HCT116 (cell line): ENCODE measurements around the gene GHR. TPM values are rescaled to one million over a fixed set of nuclear protein-coding genes. Genes with fewer than 3 reads are reported as not detected.

ENCODE experiments used
- ATAC-seq: fragments of 200-7000 bp; cut with Tn5 transposase; 2 replicates; pipeline ENCODE4 v1.9.1; 2020; ENCODE audit warnings: mild to moderate bottlenecking, moderate library complexity
- BruUV-seq: library from RNA; stranded (reverse); fragments of 400-500 nt; replicated peaks from 2 replicates; lab custom pipeline; 2021; lab: Mats Ljungman, UMichigan
- CTCF ChIA-PET: fragments of 300-600 bp; sonication (Branson Sonifier 250); formaldehyde crosslinking; loops from one replicate; lab custom pipeline; 2021; ENCODE audit warnings: antibody characterized with exemption; lab: Charles Lee
- POLR2A ChIA-PET: fragments of 300-600, 350-600 bp; sonication (Branson Sonifier 250); formaldehyde crosslinking; loops from one replicate; lab custom pipeline; 2021; ENCODE audit warnings: antibody characterized with exemption; lab: Charles Lee
- RAD21 ChIA-PET, 2 experiments: fragments of 300-600 bp; sonication (Branson Sonifier 250); formaldehyde crosslinking; loops; one replicate each; lab custom pipeline; 2023; ENCODE audit warnings: low total read pairs in 2 of 2; ENCODE audit not compliant: uncharacterized antibody in 2 of 2, unreplicated experiment in 2 of 2, low non-redundant PET in 1 of 2; lab: Charles Lee
- DNase-seq: peaks from one replicate; pipeline ENCODE4 v3.0.0-alpha.2; 2010; ENCODE audit warnings: low read depth, low spot score
- H2AFZ ChIP-seq: fragments of 200-600 bp; shearing (Covaris generic), sonication (generic); 2 replicates; pipeline ENCODE4 v1.6.1; 2017; ENCODE audit warnings: low read depth, mixed run types, mixed read lengths, antibody characterized with exemption, low read length; ENCODE audit not compliant: poor library complexity, severe bottlenecking
- H3K27ac ChIP-seq: 2 replicates; pipeline ENCODE4 v1.5.1; 2012; ENCODE audit warnings: low read depth, low read length
- H3K27me3 ChIP-seq: fragments of 200-600 bp; sonication (generic); 2 replicates; pipeline ENCODE4 v1.6.1; 2016; ENCODE audit warnings: mixed run types, low read length, mixed read lengths; ENCODE audit not compliant: insufficient read depth
- H3K36me3 ChIP-seq, 2 experiments: fragments of 200-500 bp in 1 of 2; fragments of 200-600 bp in 1 of 2; sonication (Bioruptor generic) in 1 of 2; sonication (generic) in 1 of 2; 2 replicates each; pipeline versions ENCODE4 v1.5.1 to v1.6.1; 2014 to 2016; ENCODE audit warnings: low read length in 2 of 2, inconsistent platforms in 1 of 2, mixed read lengths in 1 of 2, mixed run types in 1 of 2; ENCODE audit not compliant: insufficient read depth in 2 of 2, control insufficient read depth in 1 of 2
- H3K4me1 ChIP-seq, 2 experiments: fragments of 200-600 bp in 1 of 2; sonication (generic) in 1 of 2; 2 replicates each; pipeline versions ENCODE4 v1.5.1 to v1.6.1; 2012 to 2017; ENCODE audit warnings: low read length in 2 of 2, inconsistent platforms in 1 of 2, mild to moderate bottlenecking in 1 of 2, mixed read lengths in 1 of 2, mixed run types in 1 of 2, moderate library complexity in 1 of 2; ENCODE audit not compliant: insufficient read depth in 2 of 2, control insufficient read depth in 1 of 2
- H3K4me2 ChIP-seq: fragments of 200-600 bp; sonication (generic); 2 replicates; pipeline ENCODE4 v1.6.1; 2017; ENCODE audit warnings: mixed run types, low read length, mixed read lengths
- H3K4me3 ChIP-seq, 2 experiments: fragments of 200-600 bp in 1 of 2; sonication (generic) in 1 of 2; replicated peaks in 1 of 2; 2 replicates each; pipeline ENCODE4 v1.5.1; 2011 to 2016; ENCODE audit warnings: low read length in 2 of 2, control low read depth in 1 of 2, low read depth in 1 of 2, mild to moderate bottlenecking in 1 of 2, mixed read lengths in 1 of 2, mixed run types in 1 of 2
- H3K79me2 ChIP-seq: fragments of 200-600 bp; sonication (generic); 2 replicates; pipeline ENCODE4 v1.6.1; 2017; ENCODE audit warnings: mild to moderate bottlenecking, mixed run types, low read length, moderate library complexity, mixed read lengths; ENCODE audit not compliant: insufficient read depth
- H3K9ac ChIP-seq: fragments of 200-600 bp; sonication (generic); 2 replicates; pipeline ENCODE4 v1.6.1; 2016; ENCODE audit warnings: low read length, mixed read lengths
- H3K9me2 ChIP-seq: fragments of 200-600 bp; sonication (generic), shearing (Covaris generic); 2 replicates; pipeline ENCODE4 v1.6.1; 2017; ENCODE audit warnings: mixed run types, mild to moderate bottlenecking, moderate library complexity; ENCODE audit not compliant: insufficient read depth
- H3K9me3 ChIP-seq, 2 experiments: fragments of 200-500 bp in 1 of 2; fragments of 200-600 bp in 1 of 2; sonication (Bioruptor generic) in 1 of 2; sonication (generic) in 1 of 2; 2 replicates each; pipeline ENCODE4 v1.6.1; 2014 to 2017; ENCODE audit warnings: low read length in 2 of 2, mixed read lengths in 2 of 2, inconsistent platforms in 1 of 2, low read depth in 1 of 2, mild to moderate bottlenecking in 1 of 2, mixed run types in 1 of 2, moderate library complexity in 1 of 2; ENCODE audit not compliant: control insufficient read depth in 1 of 2, insufficient read depth in 1 of 2
- H4K20me1 ChIP-seq: fragments of 200-600 bp; sonication (generic), shearing (Covaris generic); 2 replicates; pipeline ENCODE4 v1.6.1; 2017; ENCODE audit warnings: mixed run types, mild to moderate bottlenecking, moderate library complexity; ENCODE audit not compliant: insufficient read depth
- EGR1 ChIP-seq: IDR thresholded peaks from 2 replicates; pipeline ENCODE4 v1.6.1; 2012; ENCODE audit warnings: low read depth
- EZH2 ChIP-seq: fragments of 200-600 bp; sonication (generic); IDR thresholded peaks from 2 replicates; pipeline ENCODE4 v1.6.1; 2017; ENCODE audit warnings: antibody characterized with exemption, mixed run types
- JUND ChIP-seq: IDR thresholded peaks from 2 replicates; pipeline ENCODE4 v1.6.1; 2012
- POLR2A ChIP-seq: IDR thresholded peaks from 2 replicates; pipeline ENCODE4 v1.7.0; 2011; ENCODE audit warnings: borderline replicate concordance; ENCODE audit not compliant: insufficient read depth, insufficient read length; ENCODE audit errors: extremely low read depth
- SP1 ChIP-seq: IDR thresholded peaks from 2 replicates; pipeline ENCODE4 v1.6.1; 2012; ENCODE audit warnings: low read depth
- SRF ChIP-seq: IDR thresholded peaks from 2 replicates; pipeline ENCODE4 v1.6.1; 2012; ENCODE audit warnings: low read depth
- intact Hi-C: fragments of 100-400 bp; cut with micrococcal nuclease; formaldehyde crosslinking; loops from 2 replicates; pipeline ENCODE4 v1.10.0; 2022
- total RNA-seq: library from RNA; stranded (reverse); gene quantifications from one replicate; pipeline ENCODE4 v1.2.1, GENCODE V29; 2021; ENCODE audit not compliant: unreplicated experiment
- TF ChIP-seq, protein P1 (sequence below): IDR thresholded peaks from 2 replicates; pipeline ENCODE4 v1.6.1; 2012; ENCODE audit warnings: low read depth
- TF ChIP-seq, protein P2 (sequence below): IDR thresholded peaks from 2 replicates; pipeline ENCODE4 v1.6.1; 2011; ENCODE audit warnings: mild to moderate bottlenecking, low read length, moderate library complexity; ENCODE audit not compliant: insufficient replicate concordance; ENCODE audit errors: extremely low read depth
- TF ChIP-seq, protein P3 (sequence below), 3 experiments: fragments of 200-600 bp in 1 of 3; sonication (generic) in 1 of 3; IDR thresholded peaks in 2 of 3; conservative IDR thresholded peaks in 1 of 3; 2 replicates each; pipeline ENCODE4 v1.5.1; 2012 to 2017; ENCODE audit warnings: low read depth in 2 of 3, low read length in 2 of 3, antibody characterized with exemption in 1 of 3, borderline replicate concordance in 1 of 3, control low read depth in 1 of 3, mild to moderate bottlenecking in 1 of 3, mixed read lengths in 1 of 3, mixed run types in 1 of 3, moderate library complexity in 1 of 3; ENCODE audit not compliant: insufficient read depth in 1 of 3
- TF ChIP-seq, protein P4 (sequence below): IDR thresholded peaks from 2 replicates; pipeline ENCODE4 v1.6.1; 2012

Gene GHR
- total RNA-seq, 1 experiment from 2014 or later = not detected

DNA sequence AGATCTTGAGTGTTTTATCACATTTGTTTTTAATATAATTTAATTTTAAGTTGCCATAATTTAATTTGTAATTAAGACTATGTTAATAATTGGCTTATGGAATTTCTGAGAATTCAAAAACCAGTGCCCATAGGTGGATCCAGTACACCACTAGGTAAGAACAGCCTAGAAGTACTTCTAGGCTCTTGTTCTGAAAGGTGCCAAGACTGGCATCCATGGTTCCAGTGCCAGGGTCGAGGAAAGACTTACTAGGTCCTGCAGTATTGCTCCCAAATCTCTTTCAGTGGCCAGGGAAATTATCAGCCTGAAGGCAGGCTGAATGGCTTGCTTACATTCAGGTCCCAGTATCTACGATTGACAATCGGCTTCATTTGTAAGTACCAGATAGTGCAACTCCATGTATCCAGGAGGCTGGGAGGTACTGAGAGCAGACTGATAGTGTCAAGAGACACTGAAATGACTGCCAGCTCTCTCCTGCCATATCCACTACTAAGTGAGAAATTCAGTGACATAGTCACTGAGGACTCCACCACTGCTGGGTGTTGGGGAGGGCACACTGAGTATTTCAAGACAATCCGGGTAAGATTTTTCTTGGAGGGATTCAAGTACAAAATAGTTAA lies 174.2 kb downstream of the GHR start:
- no peaks in the 10 kb centered on the region for H3K79me2 ChIP-seq
- intact Hi-C loops = no loop called here
- no peak overlapping the region for H3K4me3 ChIP-seq
- H2AFZ ChIP-seq = no peak overlapping the region
- H3K9ac ChIP-seq = no peak overlapping the region
- TF ChIP-seq SP1 (no peak), EZH2 (no peak), POLR2A (no peak), EGR1 (no peak), JUND (no peak), SRF (no peak)
- TF ChIP-seq, protein P1, sequence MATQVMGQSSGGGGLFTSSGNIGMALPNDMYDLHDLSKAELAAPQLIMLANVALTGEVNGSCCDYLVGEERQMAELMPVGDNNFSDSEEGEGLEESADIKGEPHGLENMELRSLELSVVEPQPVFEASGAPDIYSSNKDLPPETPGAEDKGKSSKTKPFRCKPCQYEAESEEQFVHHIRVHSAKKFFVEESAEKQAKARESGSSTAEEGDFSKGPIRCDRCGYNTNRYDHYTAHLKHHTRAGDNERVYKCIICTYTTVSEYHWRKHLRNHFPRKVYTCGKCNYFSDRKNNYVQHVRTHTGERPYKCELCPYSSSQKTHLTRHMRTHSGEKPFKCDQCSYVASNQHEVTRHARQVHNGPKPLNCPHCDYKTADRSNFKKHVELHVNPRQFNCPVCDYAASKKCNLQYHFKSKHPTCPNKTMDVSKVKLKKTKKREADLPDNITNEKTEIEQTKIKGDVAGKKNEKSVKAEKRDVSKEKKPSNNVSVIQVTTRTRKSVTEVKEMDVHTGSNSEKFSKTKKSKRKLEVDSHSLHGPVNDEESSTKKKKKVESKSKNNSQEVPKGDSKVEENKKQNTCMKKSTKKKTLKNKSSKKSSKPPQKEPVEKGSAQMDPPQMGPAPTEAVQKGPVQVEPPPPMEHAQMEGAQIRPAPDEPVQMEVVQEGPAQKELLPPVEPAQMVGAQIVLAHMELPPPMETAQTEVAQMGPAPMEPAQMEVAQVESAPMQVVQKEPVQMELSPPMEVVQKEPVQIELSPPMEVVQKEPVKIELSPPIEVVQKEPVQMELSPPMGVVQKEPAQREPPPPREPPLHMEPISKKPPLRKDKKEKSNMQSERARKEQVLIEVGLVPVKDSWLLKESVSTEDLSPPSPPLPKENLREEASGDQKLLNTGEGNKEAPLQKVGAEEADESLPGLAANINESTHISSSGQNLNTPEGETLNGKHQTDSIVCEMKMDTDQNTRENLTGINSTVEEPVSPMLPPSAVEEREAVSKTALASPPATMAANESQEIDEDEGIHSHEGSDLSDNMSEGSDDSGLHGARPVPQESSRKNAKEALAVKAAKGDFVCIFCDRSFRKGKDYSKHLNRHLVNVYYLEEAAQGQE = no peak
- TF ChIP-seq, protein P2, sequence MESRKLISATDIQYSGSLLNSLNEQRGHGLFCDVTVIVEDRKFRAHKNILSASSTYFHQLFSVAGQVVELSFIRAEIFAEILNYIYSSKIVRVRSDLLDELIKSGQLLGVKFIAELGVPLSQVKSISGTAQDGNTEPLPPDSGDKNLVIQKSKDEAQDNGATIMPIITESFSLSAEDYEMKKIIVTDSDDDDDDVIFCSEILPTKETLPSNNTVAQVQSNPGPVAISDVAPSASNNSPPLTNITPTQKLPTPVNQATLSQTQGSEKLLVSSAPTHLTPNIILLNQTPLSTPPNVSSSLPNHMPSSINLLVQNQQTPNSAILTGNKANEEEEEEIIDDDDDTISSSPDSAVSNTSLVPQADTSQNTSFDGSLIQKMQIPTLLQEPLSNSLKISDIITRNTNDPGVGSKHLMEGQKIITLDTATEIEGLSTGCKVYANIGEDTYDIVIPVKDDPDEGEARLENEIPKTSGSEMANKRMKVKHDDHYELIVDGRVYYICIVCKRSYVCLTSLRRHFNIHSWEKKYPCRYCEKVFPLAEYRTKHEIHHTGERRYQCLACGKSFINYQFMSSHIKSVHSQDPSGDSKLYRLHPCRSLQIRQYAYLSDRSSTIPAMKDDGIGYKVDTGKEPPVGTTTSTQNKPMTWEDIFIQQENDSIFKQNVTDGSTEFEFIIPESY = no peak
- TF ChIP-seq, protein P3, sequence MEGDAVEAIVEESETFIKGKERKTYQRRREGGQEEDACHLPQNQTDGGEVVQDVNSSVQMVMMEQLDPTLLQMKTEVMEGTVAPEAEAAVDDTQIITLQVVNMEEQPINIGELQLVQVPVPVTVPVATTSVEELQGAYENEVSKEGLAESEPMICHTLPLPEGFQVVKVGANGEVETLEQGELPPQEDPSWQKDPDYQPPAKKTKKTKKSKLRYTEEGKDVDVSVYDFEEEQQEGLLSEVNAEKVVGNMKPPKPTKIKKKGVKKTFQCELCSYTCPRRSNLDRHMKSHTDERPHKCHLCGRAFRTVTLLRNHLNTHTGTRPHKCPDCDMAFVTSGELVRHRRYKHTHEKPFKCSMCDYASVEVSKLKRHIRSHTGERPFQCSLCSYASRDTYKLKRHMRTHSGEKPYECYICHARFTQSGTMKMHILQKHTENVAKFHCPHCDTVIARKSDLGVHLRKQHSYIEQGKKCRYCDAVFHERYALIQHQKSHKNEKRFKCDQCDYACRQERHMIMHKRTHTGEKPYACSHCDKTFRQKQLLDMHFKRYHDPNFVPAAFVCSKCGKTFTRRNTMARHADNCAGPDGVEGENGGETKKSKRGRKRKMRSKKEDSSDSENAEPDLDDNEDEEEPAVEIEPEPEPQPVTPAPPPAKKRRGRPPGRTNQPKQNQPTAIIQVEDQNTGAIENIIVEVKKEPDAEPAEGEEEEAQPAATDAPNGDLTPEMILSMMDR (IDR thresholded peaks at IDR 0.05 in 2 of 3, conservative IDR thresholded peaks at IDR 0.05 in 1 of 3; ENCODE audit: borderline replicate concordance in 1 of 3, insufficient read depth in 1 of 3, low read depth in 2 of 3, low read length in 2 of 3) = no peak
- TF ChIP-seq, protein P4, sequence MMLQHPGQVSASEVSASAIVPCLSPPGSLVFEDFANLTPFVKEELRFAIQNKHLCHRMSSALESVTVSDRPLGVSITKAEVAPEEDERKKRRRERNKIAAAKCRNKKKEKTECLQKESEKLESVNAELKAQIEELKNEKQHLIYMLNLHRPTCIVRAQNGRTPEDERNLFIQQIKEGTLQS = no peak
- H3K4me2 ChIP-seq = no peak overlapping the region
- no peaks in the 10 kb centered on the region for H3K27me3 ChIP-seq
- H4K20me1 ChIP-seq = no peaks in the 10 kb centered on the region
- POLR2A ChIA-PET = no interaction called here
- RAD21 ChIA-PET = no interaction called here
- no peaks in the 10 kb centered on the region for H3K36me3 ChIP-seq
- H3K9me2 ChIP-seq = no peaks in the 10 kb centered on the region
- no peaks in the 10 kb centered on the region for H3K9me3 ChIP-seq
- no TSS peak for BruUV-seq
- no peaks in the 10 kb centered on the region for H3K4me1 ChIP-seq
- no peak overlapping the region for H3K27ac ChIP-seq
- ATAC-seq (no peak), DNase-seq (no peak)
- CTCF ChIA-PET = no interaction called here
